ENCODE measurements around the gene TMEM8B.
A peak's percentile ranks its signal among the peaks of the same experiment; 100 is the strongest.

Gene TMEM8B

DNA sequence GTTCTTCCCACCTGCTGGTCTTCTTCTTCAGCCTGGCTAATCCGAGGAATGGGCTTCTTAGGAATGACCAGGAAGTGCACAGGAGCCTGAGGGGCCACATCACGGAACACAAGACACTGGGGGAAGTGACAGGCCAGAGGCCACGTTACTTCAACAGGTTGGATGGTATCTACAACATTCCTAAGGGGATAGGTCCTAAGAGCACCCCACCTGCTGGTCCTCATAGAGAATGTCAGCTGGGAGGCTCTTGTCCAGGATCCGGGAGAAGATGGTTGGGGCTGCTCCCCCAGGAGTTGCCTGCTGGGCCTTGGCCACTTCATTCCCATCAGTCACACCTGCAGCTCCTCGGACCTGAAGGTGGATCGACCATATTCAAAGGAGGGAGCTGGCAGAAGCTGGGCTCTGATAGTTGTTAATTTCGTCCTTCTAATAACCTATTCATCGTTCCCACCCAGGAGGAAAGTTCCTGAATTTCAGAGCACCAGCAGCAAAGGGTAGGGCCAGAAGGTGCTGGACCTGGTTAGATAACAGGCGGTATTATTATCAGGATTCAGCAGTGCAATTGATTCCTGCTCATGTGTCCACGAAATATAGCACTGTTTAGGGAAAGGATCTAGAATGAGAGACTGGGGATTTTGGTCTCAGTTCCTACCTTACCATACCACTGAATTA is 15.5 kb upstream of the TMEM8B start:
- no peak for DNase-seq

DNA sequence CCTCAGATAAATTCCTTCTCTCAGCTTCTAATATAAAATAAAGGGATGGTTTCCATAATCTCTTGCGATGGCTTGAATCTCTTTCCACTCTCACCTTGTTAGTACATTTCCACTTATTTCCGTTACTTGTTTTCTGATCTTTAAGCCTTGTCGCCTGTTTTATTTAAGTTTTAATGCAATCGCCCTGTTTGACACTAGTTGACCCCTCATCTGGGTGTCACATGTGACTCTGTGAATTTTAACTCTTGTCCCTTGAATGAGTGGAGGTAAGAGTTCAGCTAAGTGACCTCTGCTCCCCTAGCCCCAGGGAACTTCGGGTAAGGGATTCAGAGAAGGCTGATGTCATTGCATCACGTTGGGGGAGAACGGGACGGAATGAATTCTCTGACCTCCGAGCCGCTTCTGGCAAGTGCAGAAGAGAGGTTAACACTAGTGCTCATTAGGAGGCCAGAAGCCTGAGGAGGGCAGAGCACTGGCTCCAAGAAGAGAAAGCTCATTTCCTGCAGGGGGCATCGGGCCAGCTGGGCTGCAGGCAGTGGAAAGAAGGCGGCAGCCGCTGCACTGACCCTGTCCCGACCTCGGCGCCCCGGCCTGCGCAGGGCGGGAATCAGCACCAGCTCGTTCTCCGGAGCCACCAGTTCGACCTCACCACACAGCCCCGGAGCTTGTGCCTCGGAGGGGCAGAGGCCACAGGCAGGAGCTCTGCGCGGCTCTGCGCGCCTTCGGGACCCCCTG is 14.8 kb upstream of the TMEM8B start:
- peak; percentile 10 for DNase-seq

- DNase-seq: peak; percentile 96
Observed at GRCh38 chr9:35814841-35815543, 14.0 kb upstream of the TMEM8B start, which contains the start of gene HINT2. TSS of gene HINT2 (minus strand) at chr9:35815042. CDS start at chr9:35814979, 63 bp downstream.

DNA sequence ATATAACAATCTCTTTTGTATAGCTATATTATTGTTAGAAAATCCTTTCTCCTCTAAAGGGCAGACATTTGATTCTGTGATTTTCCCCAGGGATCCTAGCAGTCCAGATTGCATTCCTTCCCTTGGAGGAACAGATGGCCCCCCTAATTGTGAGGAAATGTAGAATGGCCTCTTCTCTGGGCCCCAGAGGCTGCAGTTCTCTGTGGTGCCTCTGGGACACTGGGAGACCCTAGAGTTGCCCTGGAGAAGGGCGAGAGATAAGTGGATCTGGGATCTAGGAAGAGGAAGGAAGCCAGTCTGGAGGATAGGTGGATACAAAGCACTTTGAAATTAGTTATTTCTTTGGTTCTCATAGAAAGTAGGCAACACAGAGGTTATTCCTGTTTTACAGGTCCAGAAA is 12.3 kb upstream of the TMEM8B start:
- no peak for DNase-seq

- no peak for DNase-seq
Observed at GRCh38 chr9:35818341-35818740, 10.7 kb upstream of the TMEM8B start.

GRCh38 chr9:35820076-35820475 is 9.0 kb upstream of the TMEM8B start:
- no peak for DNase-seq

DNA sequence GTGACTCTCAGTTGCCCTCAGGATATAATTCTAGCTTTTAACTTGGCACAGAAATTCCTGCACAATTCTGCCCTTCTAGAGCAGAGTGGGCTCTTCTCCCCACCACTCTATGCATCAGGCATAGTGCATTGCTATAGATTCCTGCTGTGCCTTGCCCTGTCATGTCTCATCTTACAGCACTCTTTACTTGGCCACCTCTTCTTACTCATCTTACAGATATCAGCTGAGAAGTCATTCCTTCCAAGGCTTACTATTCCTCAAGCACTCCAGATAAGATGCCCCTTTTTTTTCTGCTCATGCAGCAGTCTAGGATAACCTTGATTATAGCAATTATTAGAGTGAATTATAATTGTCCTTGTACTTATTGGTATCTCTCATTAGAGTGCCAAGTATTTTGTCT is 6.1 kb upstream of the TMEM8B start:
- no peak for DNase-seq

- DNase-seq: no peak
Observed at GRCh38 chr9:35826071-35826701, 2.8 kb upstream of the TMEM8B start.

GRCh38 chr9:35827486-35827885 is 1.5 kb upstream of the TMEM8B start:
- no peak for DNase-seq

DNA sequence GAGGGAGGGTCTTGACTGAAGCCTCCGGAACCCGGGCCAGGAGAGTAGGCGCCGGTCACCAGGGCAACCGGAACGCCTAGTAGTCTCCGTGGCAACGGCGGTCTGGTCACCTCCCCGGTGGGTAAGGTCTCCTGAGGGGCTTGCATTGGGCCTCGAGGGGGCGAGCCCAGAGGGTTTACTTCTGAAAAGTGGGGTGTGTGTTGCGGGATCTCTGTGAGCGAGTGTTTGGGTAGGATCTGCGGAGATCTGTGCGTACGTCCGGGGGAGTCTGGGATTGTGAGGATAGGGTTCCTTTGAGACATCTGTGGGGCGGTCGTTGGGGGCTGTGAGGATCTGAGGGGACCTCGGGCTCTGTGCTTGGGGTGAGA is 328 bp upstream of the TMEM8B start, which contains the start of gene FAM221B:
FAM221B (minus strand) TSS at position 17 of the 368 bp plus-strand sequence. CDS start 2,571 bp downstream, outside the sequence.
- no peak for DNase-seq

GRCh38 chr9:35829764-35830096 is 702 bp downstream of the TMEM8B start:
- DNase-seq: no peak

DNA sequence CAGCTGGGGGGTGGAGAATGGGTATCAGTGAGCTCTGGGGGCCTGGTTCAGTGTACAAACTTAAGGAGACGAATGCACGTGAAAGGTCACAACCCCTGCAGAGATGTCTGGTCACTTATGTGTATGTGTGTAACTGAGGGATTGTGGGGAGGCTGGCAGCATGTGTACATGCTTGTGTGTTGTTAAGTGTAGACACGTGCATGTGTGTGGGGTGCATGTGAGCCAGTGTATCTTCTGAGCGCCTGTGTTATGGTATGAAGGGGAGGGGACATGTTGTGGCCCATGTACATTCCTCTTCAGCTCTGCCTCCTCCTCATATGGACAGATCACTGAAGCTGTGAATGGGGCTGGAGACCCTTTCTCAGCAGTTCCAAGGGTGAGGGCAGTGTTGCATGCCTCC is 2.0 kb downstream of the TMEM8B start:
- no peak for DNase-seq

DNA sequence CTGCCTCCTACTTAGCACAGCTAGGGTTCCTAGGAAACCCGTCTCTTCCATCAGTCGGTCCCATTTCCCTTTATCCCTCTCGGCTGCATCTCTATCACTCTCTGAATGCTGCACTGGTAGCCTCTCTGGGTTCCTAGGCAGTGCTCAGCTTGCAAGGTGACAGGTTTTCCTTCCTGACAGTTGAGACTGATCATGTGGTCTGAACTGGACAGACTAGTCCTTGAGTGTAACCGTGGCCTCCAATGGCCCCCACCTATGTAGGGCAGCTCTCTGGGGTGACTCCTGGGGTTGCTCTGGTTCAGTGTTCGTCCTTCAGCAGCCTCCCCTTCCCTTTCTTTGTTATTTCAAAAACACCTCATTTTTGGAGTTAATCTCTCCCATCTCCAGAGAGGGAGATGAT is 3.8 kb downstream of the TMEM8B start:
- no peak for DNase-seq

DNA sequence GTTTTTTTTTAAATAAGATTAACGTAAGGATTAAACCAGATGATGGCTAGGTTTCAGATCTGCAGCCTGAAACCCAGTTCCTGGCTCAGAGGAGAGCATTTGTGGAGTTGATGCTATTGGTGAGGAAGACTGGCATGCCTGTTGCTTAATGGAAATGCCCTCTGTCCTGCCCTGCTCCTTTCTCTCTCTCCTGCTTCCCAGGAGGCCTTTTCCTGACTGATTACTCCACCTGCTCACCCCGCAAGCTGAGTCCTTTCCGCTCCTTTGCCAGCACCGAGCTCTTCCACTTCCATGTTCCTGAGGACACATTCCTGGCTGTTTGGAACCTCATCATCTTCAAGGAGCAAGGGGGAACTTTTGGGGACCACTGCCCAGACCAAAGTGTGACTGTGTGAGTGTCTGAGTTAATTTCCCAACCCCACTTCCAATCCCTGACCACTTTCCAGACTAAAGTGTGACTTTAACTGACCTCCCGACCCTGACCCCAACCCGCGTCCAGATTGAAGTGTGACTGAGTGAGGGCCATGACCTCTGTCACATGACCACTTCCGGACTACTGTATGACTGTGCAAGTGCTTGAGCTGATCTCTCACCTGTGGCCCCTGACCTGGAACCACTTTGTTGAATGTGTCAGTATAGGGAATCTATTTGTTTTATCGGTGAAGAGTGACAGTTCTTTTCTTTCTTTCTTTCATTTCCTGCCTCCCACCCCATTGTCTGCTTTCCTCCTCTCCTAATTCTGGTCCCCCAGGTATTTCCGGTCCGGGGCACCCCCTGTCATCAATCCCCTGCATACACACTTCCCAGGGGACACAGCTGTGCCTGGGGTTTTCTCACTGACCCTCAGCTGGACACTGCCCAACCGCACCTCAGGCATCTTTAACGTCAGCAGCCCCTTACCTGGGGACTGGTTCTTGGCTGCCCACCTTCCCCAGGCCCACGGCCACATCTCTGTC is 5.5 kb downstream of the TMEM8B start:
- no peak for DNase-seq

DNA sequence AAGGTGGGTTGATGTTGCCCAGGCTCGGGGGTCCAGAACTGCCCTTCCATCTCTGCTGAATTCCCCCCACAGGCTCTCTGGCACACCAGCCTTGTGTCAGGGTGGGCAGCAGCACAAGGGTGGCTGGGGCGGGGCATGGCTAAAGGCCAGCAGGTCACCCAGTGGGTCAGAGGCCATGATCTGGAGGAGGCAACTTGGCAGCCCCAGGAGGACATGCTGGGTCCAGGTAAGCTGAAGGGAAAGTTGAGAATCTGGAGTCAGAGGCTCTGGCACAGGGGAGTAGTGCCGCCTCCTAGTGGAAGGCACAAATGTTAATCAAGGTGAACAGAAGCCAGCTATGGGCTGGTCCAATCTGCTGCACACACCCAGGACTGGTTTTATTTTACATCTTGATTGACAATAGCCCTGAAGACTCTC is 6.2 kb downstream of the TMEM8B start:
- no peak for DNase-seq

DNA sequence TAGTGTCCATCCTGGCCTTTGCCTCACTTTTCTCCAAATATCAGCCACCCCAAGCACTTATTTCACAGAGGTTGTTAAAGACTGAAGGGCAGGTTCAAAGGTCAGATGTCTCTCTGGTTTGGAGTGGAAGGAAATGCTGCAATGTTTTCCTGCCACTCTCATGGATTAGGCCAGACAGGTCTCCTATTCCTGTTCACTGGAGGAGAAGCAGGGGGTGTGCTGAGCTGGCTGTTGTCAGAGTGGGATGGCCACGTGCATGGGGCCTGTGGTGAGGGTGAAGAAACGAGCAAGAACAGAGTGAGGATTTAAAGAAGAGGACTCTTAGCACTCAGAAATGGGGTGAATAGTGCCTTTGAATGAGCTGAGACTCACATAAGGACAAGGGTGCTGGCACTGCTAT is 6.7 kb downstream of the TMEM8B start:
- DNase-seq: no peak

DNA sequence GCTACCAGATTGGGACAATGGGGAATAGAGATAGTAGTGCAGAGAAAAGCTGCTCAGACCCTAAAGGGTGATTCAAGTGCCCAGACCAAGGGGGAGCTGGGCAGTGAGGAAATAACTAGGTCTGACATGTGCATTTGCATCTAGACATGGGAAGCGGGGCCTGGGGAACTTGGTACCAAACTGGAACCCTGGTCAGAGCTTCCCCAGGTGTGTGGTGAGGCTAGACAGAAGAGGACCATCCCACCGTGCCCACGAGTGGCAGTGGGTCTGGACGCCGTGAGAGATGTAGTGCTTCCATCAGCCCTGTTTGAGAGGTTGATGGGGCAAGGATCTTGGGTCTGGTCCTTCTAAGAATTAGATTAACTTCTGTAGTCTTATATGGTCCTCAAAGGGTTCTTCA is 7.6 kb downstream of the TMEM8B start:
- DNase-seq: no peak

GRCh38 chr9:35839926-35840325 is 10.9 kb downstream of the TMEM8B start:
- no peak for DNase-seq

DNA sequence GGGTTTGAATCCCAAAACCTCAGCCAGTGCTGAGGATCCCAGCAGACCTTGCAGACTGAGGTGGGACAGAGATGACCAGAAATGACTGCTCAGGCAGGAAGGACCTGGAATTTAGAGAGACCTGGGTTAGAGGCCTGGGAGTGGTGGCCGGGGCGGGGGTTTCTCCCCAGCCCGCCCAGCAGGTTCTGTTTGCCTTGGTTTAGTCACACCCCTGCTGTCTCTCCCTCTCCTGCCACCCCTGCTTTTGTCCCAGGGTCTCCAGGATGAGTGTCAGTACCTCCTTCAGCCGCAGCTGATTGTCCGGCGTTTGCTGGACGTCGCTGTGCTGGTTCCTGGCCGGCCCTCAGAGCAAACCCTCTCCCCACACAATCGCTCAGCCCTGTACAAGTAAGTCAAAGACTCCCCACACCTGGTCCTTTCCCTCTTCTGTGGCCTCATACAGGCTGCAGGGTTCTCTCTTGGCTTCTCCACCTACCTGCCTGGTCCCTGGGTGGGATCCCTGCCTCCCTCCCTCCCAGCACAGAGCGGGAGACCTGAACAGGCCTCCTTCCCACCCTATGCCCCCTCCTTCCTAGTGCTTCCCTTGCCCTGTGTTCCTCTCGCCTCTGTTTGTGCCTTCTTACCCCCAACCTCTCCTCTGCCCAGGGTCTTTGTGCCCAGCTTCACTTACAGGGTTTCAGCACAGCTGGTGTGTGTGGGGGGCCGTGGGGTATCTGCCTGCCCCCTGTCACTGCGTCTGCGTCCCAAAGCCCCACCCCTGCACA is 12.0 kb downstream of the TMEM8B start:
- no peak for DNase-seq

DNA sequence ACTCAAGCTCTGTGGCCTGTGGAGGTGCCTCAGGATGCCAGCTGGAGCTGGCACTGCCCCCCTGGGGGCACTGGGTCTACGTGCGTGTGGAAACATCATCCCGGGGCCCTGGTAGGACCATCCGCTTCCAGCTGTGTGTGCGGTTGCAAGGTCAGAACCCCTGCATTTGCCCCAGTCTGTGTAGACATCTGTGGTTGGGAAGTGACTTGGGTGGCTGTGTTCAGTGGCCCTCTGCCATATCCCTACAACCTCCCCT is 12.5 kb downstream of the TMEM8B start:
- DNase-seq: no peak

- DNase-seq: no peak
Observed at GRCh38 chr9:35842020-35842745, 13.2 kb downstream of the TMEM8B start.

Data from activated effector memory CD4-positive, alpha-beta T cell treated with Interleukin-2 at 50 U/mL for 16 hours (primary cell).